Activated naive CD4-positive, alpha-beta T cell treated with anti-CD3 and anti-CD28 coated beads, Interleukin-2, amount 50 U/mL, for 16 hours (primary cell): Measurements from ENCODE around the gene MDGA2.

Source experiments
- DNase-seq: peaks from one replicate; pipeline ENCODE4 v3.0.0-alpha.2; 2020

MDGA2 gene

GRCh38 chr14:46885566-46885965 lies 789.8 kb downstream of the MDGA2 start:
- no peak for DNase-seq

- DNase-seq = no peak
These were observed 813.7 kb downstream of the MDGA2 start for GRCh38 chr14:46861753-46862152.

DNA sequence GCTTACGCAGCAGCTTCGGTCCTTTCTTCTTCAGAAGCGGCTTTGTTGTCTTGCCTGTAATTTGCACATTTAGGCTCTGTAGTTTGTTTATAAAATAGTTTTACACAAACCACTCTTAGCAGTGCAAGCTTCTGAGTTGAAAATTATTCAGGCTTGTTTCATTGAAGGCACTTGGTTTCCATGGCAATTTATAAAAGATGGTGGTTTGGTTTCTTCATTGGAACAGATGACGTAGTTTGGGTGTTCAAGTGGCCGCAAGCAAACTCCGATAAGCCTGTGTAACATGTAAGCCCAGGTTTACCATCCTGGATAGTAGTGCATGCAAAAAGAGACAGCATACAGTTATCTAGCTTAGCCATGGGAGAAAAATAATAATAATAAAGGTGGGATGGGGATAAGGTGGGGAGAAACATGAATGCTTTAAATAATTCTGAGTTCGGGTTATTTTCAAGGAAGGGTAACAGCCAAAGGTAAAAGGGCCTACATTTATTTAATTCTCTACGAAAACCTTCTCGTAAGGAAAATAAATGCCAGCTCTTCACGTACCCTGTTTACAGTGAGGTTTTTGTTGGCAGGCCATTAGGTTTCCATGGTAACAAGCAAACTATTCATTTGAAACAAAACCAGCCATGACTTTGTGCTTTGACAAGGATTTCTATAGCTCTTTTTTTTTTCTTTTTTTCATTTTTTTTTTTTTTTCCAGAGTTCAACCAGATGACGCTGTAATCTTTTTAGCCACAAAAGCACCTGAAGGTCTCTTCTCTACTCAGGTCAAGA lies 834.3 kb downstream of the MDGA2 start:
- no peak for DNase-seq

GRCh38 chr14:46820291-46820690 lies 855.1 kb downstream of the MDGA2 start:
- DNase-seq = no peak

DNA sequence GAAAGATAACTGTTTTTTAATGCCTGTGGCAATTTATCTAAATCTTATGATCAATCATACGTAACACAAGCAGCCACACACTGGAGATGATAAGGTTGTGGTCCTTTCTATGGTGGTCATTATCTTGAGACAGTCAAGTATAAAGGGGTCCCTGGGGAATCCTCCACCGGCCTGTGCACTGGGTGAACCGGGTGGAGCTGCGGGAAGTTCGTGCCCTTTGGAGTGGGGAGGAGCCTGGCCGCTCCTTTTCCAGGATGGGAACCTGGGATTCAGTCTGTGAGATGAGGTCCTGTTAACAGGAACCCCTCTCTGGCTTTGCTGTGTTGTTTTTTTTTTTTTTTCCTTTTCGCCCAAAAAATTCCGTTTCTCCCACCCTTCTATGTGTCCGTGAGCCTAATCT lies 856.3 kb downstream of the MDGA2 start:
- no peak for DNase-seq

- no peak for DNase-seq
These were observed 857.3 kb downstream of the MDGA2 start for GRCh38 chr14:46818147-46818546.

DNA sequence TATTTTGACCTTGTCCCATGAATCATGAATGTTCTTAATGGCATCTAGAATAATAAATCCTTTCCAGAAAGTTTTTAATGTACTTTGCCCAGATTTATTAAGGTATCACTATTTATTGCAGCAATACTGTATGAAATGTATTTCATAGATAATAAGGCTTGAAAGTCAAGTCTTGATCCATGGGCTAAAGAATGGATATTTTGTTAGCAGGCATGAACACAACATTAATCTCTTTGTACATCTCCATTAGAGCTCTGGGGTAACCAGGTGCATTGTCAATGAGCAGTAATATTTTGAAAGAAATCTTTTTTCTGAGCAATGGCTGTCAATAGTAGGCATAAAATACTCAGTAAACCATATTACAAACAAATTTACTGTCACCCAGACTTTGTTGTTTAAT lies 882.3 kb downstream of the MDGA2 start:
- no peak for DNase-seq
